Osteoblast (primary cell): ENCODE data around the gene IKZF5. TPM values are rescaled to one million over a fixed set of nuclear protein-coding genes. Genes with fewer than 3 reads are reported as not detected.
A peak's percentile ranks its signal among the peaks of the same experiment; 100 is the strongest.

ENCODE experiments used
- DNase-seq: peaks from one replicate; pipeline ENCODE4 v3.0.0; 2011; ENCODE audit warnings: low spot score, mixed read lengths; ENCODE audit not compliant: insufficient read length; ENCODE audit errors: missing footprints
- H2AFZ ChIP-seq: 2 replicates; pipeline ENCODE4 v1.6.0; 2011; ENCODE audit warnings: mild to moderate bottlenecking, low read length
- H3K27ac ChIP-seq: 2 replicates; pipeline ENCODE4 v1.5.1; 2011; ENCODE audit warnings: mild to moderate bottlenecking, low read depth, low read length, moderate library complexity
- H3K27me3 ChIP-seq: 2 replicates; pipeline ENCODE4 v1.6.0; 2012; ENCODE audit warnings: mild to moderate bottlenecking, control low read depth, inconsistent platforms, low read length, moderate library complexity; ENCODE audit not compliant: insufficient read depth
- H3K36me3 ChIP-seq: 2 replicates; pipeline ENCODE4 v1.5.1; 2011; ENCODE audit warnings: mild to moderate bottlenecking, low read length, control low read depth, moderate library complexity; ENCODE audit not compliant: insufficient read depth
- H3K4me1 ChIP-seq: 2 replicates; pipeline ENCODE4 v1.5.1; 2011; ENCODE audit warnings: mild to moderate bottlenecking, low read length, control low read depth, moderate library complexity; ENCODE audit not compliant: insufficient read depth
- H3K4me2 ChIP-seq: 2 replicates; pipeline ENCODE4 v1.6.0; 2011; ENCODE audit warnings: mild to moderate bottlenecking, low read length; ENCODE audit not compliant: insufficient read depth
- H3K4me3 ChIP-seq: fragments of 200-600 bp; sonication (generic); 3 replicates; pipeline ENCODE4 v1.5.1; 2012; ENCODE audit warnings: mild to moderate bottlenecking, low read length, inconsistent platforms; ENCODE audit not compliant: insufficient read depth
- H3K79me2 ChIP-seq: 2 replicates; pipeline ENCODE4 v1.6.0; 2012; ENCODE audit warnings: mild to moderate bottlenecking, low read length, control low read depth, inconsistent platforms; ENCODE audit not compliant: insufficient read depth
- H3K9me3 ChIP-seq: 2 replicates; pipeline ENCODE4 v1.5.1; 2011; ENCODE audit warnings: low read depth, low read length, control low read depth
- H4K20me1 ChIP-seq: 2 replicates; pipeline ENCODE4 v1.6.0; 2012; ENCODE audit warnings: mild to moderate bottlenecking, low read length, control low read depth; ENCODE audit not compliant: insufficient read depth
- CTCF ChIP-seq: IDR thresholded peaks from 2 replicates; pipeline ENCODE4 v1.5.1; 2011; ENCODE audit warnings: mild to moderate bottlenecking, low read depth, low read length, moderate library complexity; ENCODE audit errors: extremely low read depth
- total RNA-seq: library from RNA; depleted of rRNA; stranded (reverse); fragments of >200 nt; gene quantifications from 2 replicates; pipeline ENCODE4 v1.2.3, GENCODE V29; 2012

IKZF5 gene
- total RNA-seq, 1 donor: 6.2 TPM

GRCh38 chr10:123027861-123028260 is 19.3 kb upstream of the IKZF5 start:
- DNase-seq: no peak
- no peak for TF ChIP-seq CTCF
- no peaks in the 10 kb centered on the region for H3K27me3 ChIP-seq
- no peak overlapping the region for H3K27ac ChIP-seq
- no peak overlapping the region for H2AFZ ChIP-seq
- H4K20me1 ChIP-seq: no peaks in the 10 kb centered on the region
- no peaks in the 10 kb centered on the region for H3K79me2 ChIP-seq
- no peaks in the 10 kb centered on the region for H3K4me1 ChIP-seq
- no peak overlapping the region for H3K4me3 ChIP-seq
- no peak overlapping the region for H3K4me2 ChIP-seq
- H3K9me3 ChIP-seq: no peaks in the 10 kb centered on the region
- H3K36me3 ChIP-seq: no peaks in the 10 kb centered on the region

DNA sequence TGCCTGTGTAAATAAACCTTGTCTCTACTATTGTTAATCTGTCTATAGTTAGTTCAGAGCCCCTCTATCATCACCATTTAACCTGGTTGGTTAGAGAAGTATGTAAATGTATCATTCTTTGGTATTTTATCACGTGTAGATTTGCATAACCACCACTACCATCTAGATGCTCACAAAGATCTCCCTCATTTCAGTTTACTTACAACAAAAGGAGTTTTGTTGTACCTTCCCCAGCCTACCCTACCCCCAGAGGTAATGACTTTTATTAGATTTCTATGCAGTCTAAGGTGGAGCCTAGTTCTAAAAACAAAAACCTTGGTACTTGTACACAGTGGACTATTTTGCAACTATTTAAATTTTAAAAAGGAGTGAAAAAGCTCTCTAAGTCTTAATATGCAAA is 17.7 kb upstream of the IKZF5 start:
- no peaks in the 10 kb centered on the region for H3K27me3 ChIP-seq
- no peaks in the 10 kb centered on the region for H4K20me1 ChIP-seq
- TF ChIP-seq CTCF: no peak
- H3K4me2 ChIP-seq: no peak overlapping the region
- H2AFZ ChIP-seq: no peak overlapping the region
- no peak for DNase-seq
- no peaks in the 10 kb centered on the region for H3K4me1 ChIP-seq
- H3K9me3 ChIP-seq: no peaks in the 10 kb centered on the region
- no peaks in the 10 kb centered on the region for H3K36me3 ChIP-seq
- no peaks in the 10 kb centered on the region for H3K79me2 ChIP-seq
- no peak overlapping the region for H3K27ac ChIP-seq
- no peak overlapping the region for H3K4me3 ChIP-seq

GRCh38 chr10:123024540-123024939 is 15.9 kb upstream of the IKZF5 start:
- Histone ChIP-seq H3K27me3 (no peaks in the 10 kb centered on the region), H3K9me3 (no peaks in the 10 kb centered on the region), H3K79me2 (no peaks in the 10 kb centered on the region), H3K36me3 (no peaks in the 10 kb centered on the region), H3K4me1 (no peaks in the 10 kb centered on the region), H3K4me2 (no peak overlapping the region), H3K4me3 (no peak overlapping the region), H3K27ac (no peak overlapping the region), H4K20me1 (no peaks in the 10 kb centered on the region), H2AFZ (no peak overlapping the region)
- no peak for TF ChIP-seq CTCF
- DNase-seq: no peak

DNA sequence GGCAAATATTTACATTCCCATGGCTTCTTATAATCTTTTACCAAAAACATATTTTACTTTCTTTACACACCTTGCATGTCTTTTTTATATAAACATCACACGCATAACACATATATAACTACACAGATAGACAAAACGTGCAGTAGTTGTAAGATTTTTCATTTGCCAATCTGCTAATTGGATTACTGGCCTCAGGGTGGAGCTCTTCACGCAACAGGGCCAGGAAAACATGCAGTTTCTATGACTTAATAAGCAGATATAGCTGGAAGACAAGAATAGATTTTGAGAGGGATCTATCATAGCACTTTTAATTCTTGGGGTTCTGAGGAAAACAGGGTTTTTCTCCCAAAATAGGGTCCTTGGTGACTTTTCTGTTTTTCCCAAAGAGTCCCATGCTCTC is 12.9 kb upstream of the IKZF5 start:
- Histone ChIP-seq H3K4me1 (no peaks in the 10 kb centered on the region), H3K27me3 (no peaks in the 10 kb centered on the region), H2AFZ (no peak overlapping the region), H3K79me2 (no peaks in the 10 kb centered on the region), H3K4me2 (no peak overlapping the region), H3K9me3 (no peaks in the 10 kb centered on the region), H3K36me3 (no peaks in the 10 kb centered on the region), H4K20me1 (no peaks in the 10 kb centered on the region), H3K27ac (no peak overlapping the region), H3K4me3 (no peak overlapping the region)
- TF ChIP-seq CTCF: peak; percentile 37
- DNase-seq: no peak
